Hepatocyte (in vitro differentiated cells): Measurements from ENCODE around the gene MINDY2. TPM values are rescaled to one million over a fixed set of nuclear protein-coding genes. Genes with fewer than 3 reads are reported as not detected.
A peak's percentile ranks its signal among the peaks of the same experiment; 100 is the strongest.

Source experiments
- DNase-seq: peaks from one replicate; pipeline ENCODE4 v3.0.0-alpha.2; 2016; ENCODE audit warnings: low spot score
- H2AFZ ChIP-seq: fragments of 200-600 bp; sonication (generic); 2 replicates; pipeline ENCODE4 v1.6.0; 2016; ENCODE audit warnings: antibody characterized with exemption, mild to moderate bottlenecking
- H3K27ac ChIP-seq: fragments of 200-600 bp; sonication (generic); 2 replicates; pipeline ENCODE4 v1.5.1; 2016; ENCODE audit warnings: mild to moderate bottlenecking
- H3K27me3 ChIP-seq: fragments of 200-600 bp; sonication (generic); 2 replicates; pipeline ENCODE4 v1.6.1; 2016
- H3K36me3 ChIP-seq: fragments of 200-600 bp; sonication (generic); replicated peaks from 2 replicates; pipeline ENCODE4 v1.5.1; 2016; ENCODE audit warnings: low read depth; ENCODE audit not compliant: insufficient read depth
- H3K4me1 ChIP-seq: fragments of 200-600 bp; sonication (generic); 2 replicates; pipeline ENCODE4 v1.5.1; 2016; ENCODE audit warnings: mild to moderate bottlenecking, moderate library complexity; ENCODE audit not compliant: insufficient read depth
- H3K4me2 ChIP-seq: fragments of 200-600 bp; sonication (generic); 2 replicates; pipeline ENCODE4 v1.6.0; 2016
- H3K4me3 ChIP-seq: fragments of 200-600 bp; sonication (generic); 2 replicates; pipeline ENCODE4 v1.5.1; 2016; ENCODE audit warnings: mild to moderate bottlenecking
- H3K79me2 ChIP-seq: fragments of 200-600 bp; sonication (generic); 2 replicates; pipeline ENCODE4 v1.6.0; 2017; ENCODE audit warnings: mild to moderate bottlenecking
- H3K9me2 ChIP-seq: fragments of 200-600 bp; sonication (generic); replicated peaks from 2 replicates; pipeline ENCODE4 v1.6.0; 2017; ENCODE audit warnings: mild to moderate bottlenecking; ENCODE audit not compliant: insufficient read depth
- H3K9me3 ChIP-seq: fragments of 200-600 bp; sonication (generic); 2 replicates; pipeline ENCODE4 v1.5.1; 2016; ENCODE audit warnings: low read depth, mild to moderate bottlenecking
- H4K20me1 ChIP-seq: fragments of 200-600 bp; sonication (generic); 2 replicates; pipeline ENCODE4 v1.6.0; 2016; ENCODE audit warnings: mild to moderate bottlenecking; ENCODE audit not compliant: insufficient read depth, poor library complexity, severe bottlenecking
- CTCF ChIP-seq: fragments of 200-600 bp; sonication (generic); IDR thresholded peaks from 2 replicates; pipeline ENCODE4 v1.5.1; 2016; ENCODE audit warnings: antibody characterized with exemption, mild to moderate bottlenecking; ENCODE audit not compliant: poor library complexity
- EZH2 ChIP-seq: fragments of 200-600 bp; sonication (generic); IDR thresholded peaks from 2 replicates; pipeline ENCODE4 v1.6.1; 2016; ENCODE audit warnings: antibody characterized with exemption, mild to moderate bottlenecking, borderline replicate concordance
- EZH2phosphoT487 ChIP-seq: fragments of 200-600 bp; sonication (generic); IDR thresholded peaks from one replicate; pipeline ENCODE4 v1.6.1; 2018; ENCODE audit warnings: antibody characterized with exemption, mild to moderate bottlenecking, low read depth, moderate library complexity; ENCODE audit not compliant: unreplicated experiment, severe bottlenecking
- WGBS: methylation state at CpG from one replicate; pipeline ENCODE4 v1.1.6; 2016; ENCODE audit warnings: low lambda C conversion rate; ENCODE audit errors: missing lambda C conversion rate; 5-methylcytosine and 5-hydroxymethylcytosine counted together
- polyA plus RNA-seq: library from polyadenylated mRNA; unstranded; fragments of >200 nt; fragmentation: Nextera tagmentation; extraction: Ambion mirVana; gene quantifications from 2 replicates; pipeline ENCODE4 v1.2.1, GENCODE V29; 2016
- total RNA-seq: library from RNA; depleted of rRNA; stranded (reverse); fragments of >200 nt; gene quantifications from 2 replicates; pipeline ENCODE4 v1.2.3, GENCODE V29; 2014

The MINDY2 gene
- total and polyA plus RNA-seq, 2 experiments from 2014 or later: 19.3 to 32.3 TPM

GRCh38 chr15:58779554-58779953, 8.5 kb downstream of the MINDY2 start:
- H4K20me1 ChIP-seq: no peaks in the 10 kb centered on the region
- no peak overlapping the region for H2AFZ ChIP-seq
- no peak for DNase-seq
- peaks cover 78% of the 10 kb centered on the region for H3K79me2 ChIP-seq
- peak overlapping the region; percentile 2 for H3K27ac ChIP-seq
- H3K4me1 ChIP-seq: no peaks in the 10 kb centered on the region
- no peaks in the 10 kb centered on the region for H3K9me2 ChIP-seq
- H3K4me3 ChIP-seq: no peak overlapping the region
- no peaks in the 10 kb centered on the region for H3K27me3 ChIP-seq
- no peak overlapping the region for H3K4me2 ChIP-seq
- 82% methylated on average over 1 of the region's 1 CpG for WGBS
- no peaks in the 10 kb centered on the region for H3K9me3 ChIP-seq
- no peaks in the 10 kb centered on the region for H3K36me3 ChIP-seq
- TF ChIP-seq EZH2phosphoT487 (no peak), EZH2 (no peak), CTCF (no peak)

GRCh38 chr15:58785355-58785754, 14.3 kb downstream of the MINDY2 start:
- DNase-seq: no peak
- no peaks in the 10 kb centered on the region for H3K27me3 ChIP-seq
- H3K36me3 ChIP-seq: no peaks in the 10 kb centered on the region
- 81% methylated on average over 6 of the region's 6 CpGs for WGBS
- no peak overlapping the region for H3K4me2 ChIP-seq
- no peaks in the 10 kb centered on the region for H3K4me1 ChIP-seq
- no peaks in the 10 kb centered on the region for H3K9me2 ChIP-seq
- no peak overlapping the region for H2AFZ ChIP-seq
- TF ChIP-seq EZH2phosphoT487: no peak
- no peak for TF ChIP-seq CTCF
- no peak for TF ChIP-seq EZH2
- no peaks in the 10 kb centered on the region for H3K9me3 ChIP-seq
- H3K79me2 ChIP-seq: peaks cover 49% of the 10 kb centered on the region
- H3K27ac ChIP-seq: no peak overlapping the region
- H4K20me1 ChIP-seq: no peaks in the 10 kb centered on the region
- H3K4me3 ChIP-seq: no peak overlapping the region

- H4K20me1 ChIP-seq: no peaks in the 10 kb centered on the region
- H3K27ac ChIP-seq: no peak overlapping the region
- H3K36me3 ChIP-seq: no peaks in the 10 kb centered on the region
- H2AFZ ChIP-seq: no peak overlapping the region
- H3K79me2 ChIP-seq: peaks cover 42% of the 10 kb centered on the region
- TF ChIP-seq CTCF (no peak), EZH2phosphoT487 (no peak), EZH2 (no peak)
- WGBS: 90% methylated on average over 3 of the region's 3 CpGs
- H3K4me2 ChIP-seq: no peak overlapping the region
- no peaks in the 10 kb centered on the region for H3K9me3 ChIP-seq
- H3K9me2 ChIP-seq: no peaks in the 10 kb centered on the region
- DNase-seq: no peak
- H3K27me3 ChIP-seq: no peaks in the 10 kb centered on the region
- H3K4me3 ChIP-seq: no peak overlapping the region
- no peaks in the 10 kb centered on the region for H3K4me1 ChIP-seq
Observed at GRCh38 chr15:58788056-58788710, 17.1 kb downstream of the MINDY2 start.
